Endothelial cell of umbilical vein (primary cell): ENCODE measurements around the gene PLCD1. TPM values are rescaled to one million over a fixed set of nuclear protein-coding genes. Genes with fewer than 3 reads are reported as not detected.

ENCODE experiments used
- BruUV-seq: library from RNA; stranded (reverse); fragments of 400-500 nt; replicated peaks from 2 replicates; lab custom pipeline; 2021; lab: Mats Ljungman, UMichigan
- CTCF ChIA-PET: fragments of 300-600, 350-600 bp; sonication (Branson Sonifier 250); formaldehyde crosslinking; loops from one replicate; lab custom pipeline; 2021; ENCODE audit warnings: antibody characterized with exemption, inconsistent platforms; lab: Charles Lee
- POLR2A ChIA-PET: fragments of 300-600, 350-600 bp; sonication (Branson Sonifier 250); formaldehyde crosslinking; loops from one replicate; lab custom pipeline; 2021; ENCODE audit warnings: antibody characterized with exemption, inconsistent platforms; lab: Charles Lee
- DNase-seq: peaks from one replicate; pipeline ENCODE4 v3.0.0-alpha.2; 2011; ENCODE audit warnings: low read depth, low spot score
- FAIRE-seq: peaks from 2 replicates; lab custom pipeline; 2011; peaks lifted over from hg19 to GRCh38; lab: Jason Lieb, UNC
- H2AFZ ChIP-seq: 2 replicates; pipeline ENCODE4 v1.6.0; 2012; ENCODE audit warnings: low read depth, low read length, control low read depth, inconsistent platforms
- H3K27ac ChIP-seq: 2 replicates; pipeline ENCODE4 v1.5.1; 2011; ENCODE audit warnings: low read depth, mild to moderate bottlenecking, control low read depth, low read length, moderate library complexity; ENCODE audit not compliant: insufficient read depth
- H3K27me3 ChIP-seq, 2 experiments: 2 replicates each; pipeline versions ENCODE4 v1.6.0 to v1.6.1; 2011; ENCODE audit warnings: low read length in 2 of 2, mixed read lengths in 1 of 2; ENCODE audit not compliant: control insufficient read depth in 2 of 2, insufficient read depth in 2 of 2
- H3K36me3 ChIP-seq, 2 experiments: 2 replicates in 1 of 2; 3 replicates in 1 of 2; pipeline ENCODE4 v1.5.1; 2011; ENCODE audit warnings: low read length in 2 of 2, mild to moderate bottlenecking in 1 of 2, moderate library complexity in 1 of 2; ENCODE audit not compliant: control insufficient read depth in 2 of 2, insufficient read depth in 2 of 2; ENCODE audit errors: extremely low read depth in 1 of 2
- H3K4me1 ChIP-seq: 3 replicates; pipeline ENCODE4 v1.5.1; 2011; ENCODE audit warnings: mild to moderate bottlenecking, low read length; ENCODE audit not compliant: control insufficient read depth, insufficient read depth; ENCODE audit errors: extremely low read depth
- H3K4me2 ChIP-seq: 2 replicates; pipeline ENCODE4 v1.6.1; 2011; ENCODE audit warnings: low read length, control low read depth, mixed read lengths; ENCODE audit not compliant: insufficient read depth
- H3K4me3 ChIP-seq, 3 experiments: fragments of 200-600 bp in 1 of 3; sonication (generic), shearing (Covaris generic) in 1 of 3; replicated peaks in 1 of 3; 2 replicates each; pipeline ENCODE4 v1.5.1; 2011 to 2016; ENCODE audit warnings: control low read depth in 3 of 3, low read length in 3 of 3, mild to moderate bottlenecking in 2 of 3, inconsistent platforms in 1 of 3, low read depth in 1 of 3, moderate library complexity in 1 of 3; ENCODE audit not compliant: insufficient read depth in 1 of 3
- H3K79me2 ChIP-seq: 2 replicates; pipeline ENCODE4 v1.6.0; 2012; ENCODE audit warnings: low read length, inconsistent platforms; ENCODE audit not compliant: control insufficient read depth, insufficient read depth
- H3K9ac ChIP-seq: replicated peaks from 2 replicates; pipeline ENCODE3; 2011; ENCODE audit warnings: low read length, control low read depth; ENCODE audit not compliant: insufficient read depth; ENCODE audit errors: extremely low read depth
- H3K9me1 ChIP-seq: replicated peaks from 3 replicates; pipeline ENCODE4 v1.6.0; 2011; ENCODE audit warnings: mild to moderate bottlenecking, low read length; ENCODE audit not compliant: control insufficient read depth, insufficient read depth; ENCODE audit errors: extremely low read depth
- H3K9me3 ChIP-seq: replicated peaks from 2 replicates; pipeline ENCODE4 v1.5.1; 2012; ENCODE audit warnings: low read length, inconsistent platforms; ENCODE audit not compliant: control insufficient read depth, insufficient read depth
- H4K20me1 ChIP-seq: replicated peaks from 2 replicates; pipeline ENCODE3; 2011; ENCODE audit warnings: mild to moderate bottlenecking, low read length; ENCODE audit not compliant: control insufficient read depth, insufficient read depth; ENCODE audit errors: extremely low read depth
- EZH2 ChIP-seq: IDR thresholded peaks from 2 replicates; pipeline ENCODE4 v1.6.1; 2012; ENCODE audit warnings: borderline replicate concordance, low read depth, mild to moderate bottlenecking, moderate library complexity, low read length, inconsistent platforms; ENCODE audit not compliant: severe bottlenecking
- GATA2 ChIP-seq: IDR thresholded peaks from 2 replicates; pipeline ENCODE4 v1.7.0; 2011; ENCODE audit warnings: low read depth, mild to moderate bottlenecking, moderate library complexity, mixed read lengths, low read length; ENCODE audit not compliant: insufficient read length, insufficient read depth
- JUN ChIP-seq: IDR thresholded peaks from 2 replicates; pipeline ENCODE4 v1.6.1; 2011; ENCODE audit warnings: borderline replicate concordance, low read depth; ENCODE audit not compliant: insufficient read length, insufficient read depth
- MAX ChIP-seq: IDR thresholded peaks from 2 replicates; pipeline ENCODE4 v1.6.1; 2011; ENCODE audit not compliant: insufficient read depth, insufficient read length
- POLR2AphosphoS5 ChIP-seq: IDR thresholded peaks from 2 replicates; pipeline ENCODE4 v1.6.1; 2012; ENCODE audit warnings: low read depth, mild to moderate bottlenecking, control low read depth, low read length, moderate library complexity; ENCODE audit not compliant: insufficient read depth
- dilution Hi-C: fragments of 300-500 bp; cut with MboI; formaldehyde crosslinking; loops from one replicate; pipeline ENCODE4 v1.15.0; 2019; ENCODE audit warnings: low sequenced_read_pairs; ENCODE audit not compliant: extremely low pct_ligation_motif_present
- intact Hi-C: fragments of 100-400 bp; cut with micrococcal nuclease; formaldehyde crosslinking; loops from one replicate; pipeline ENCODE4 v1.10.0; 2022
- polyA plus RNA-seq, 4 experiments: library from polyadenylated mRNA; depleted of rRNA in 3 of 4; stranded (reverse) in 3 of 4; unstranded in 1 of 4; fragments of >200 nt; gene quantifications; 2 replicates each; pipeline versions ENCODE4 v1.2.1 to v1.2.3, GENCODE V29; 2011 to 2012; ENCODE audit warnings: missing spikeins in 1 of 4
- total RNA-seq: library from RNA; stranded (reverse); gene quantifications from 2 replicates; pipeline ENCODE4 v1.2.3, GENCODE V29; 2021
- TF ChIP-seq, protein P1 (sequence below), 2 donors: IDR thresholded peaks; 1 replicate in 1 of 2; 2 replicates in 1 of 2; pipeline ENCODE4 v1.5.1; 2011; ENCODE audit warnings: low read length in 2 of 2, mild to moderate bottlenecking in 2 of 2, moderate library complexity in 2 of 2, control low read depth in 1 of 2, inconsistent platforms in 1 of 2, low read depth in 1 of 2; ENCODE audit not compliant: insufficient read depth in 1 of 2; ENCODE audit errors: extremely low read depth in 1 of 2

The PLCD1 gene
- total and polyA plus RNA-seq, 2 donors (not counting 3 experiments of a cell fraction or from before 2014, with no cell fraction given) = 12.6 to 15.3 TPM

DNA sequence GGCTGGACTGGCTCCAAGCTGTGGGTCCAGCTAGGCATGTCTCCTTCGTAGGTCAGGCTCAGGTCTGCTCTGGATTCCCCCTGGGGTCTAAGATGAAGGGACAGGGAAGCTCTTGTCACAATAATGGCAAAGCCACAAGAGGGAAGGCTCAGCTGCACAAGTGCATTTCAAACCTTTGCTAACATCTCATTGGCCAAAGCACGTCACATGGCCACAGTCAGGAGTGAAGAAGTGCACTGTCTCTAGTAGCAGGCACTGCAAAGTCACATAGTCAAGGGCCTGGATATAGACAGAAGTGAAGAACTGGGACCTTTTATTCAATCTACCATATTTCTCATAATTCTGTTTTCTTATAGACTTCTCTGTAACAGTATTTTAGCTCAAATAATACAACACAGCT lies 29.7 kb upstream of the PLCD1 start:
- Histone ChIP-seq H3K27ac (no peak overlapping the region), H3K4me2 (no peak overlapping the region), H3K9me1 (no peaks in the 10 kb centered on the region), H3K9ac (no peak overlapping the region), H3K9me3 (no peaks in the 10 kb centered on the region), H3K36me3 (no peaks in the 10 kb centered on the region), H3K4me3 (no peak overlapping the region), H3K4me1 (no peaks in the 10 kb centered on the region), H2AFZ (no peak overlapping the region), H3K27me3 (no peaks in the 10 kb centered on the region), H3K79me2 (no peaks in the 10 kb centered on the region), H4K20me1 (no peaks in the 10 kb centered on the region)
- intact Hi-C loops = no loop called here
- no peak for FAIRE-seq
- BruUV-seq = no TSS peak
- CTCF ChIA-PET = no interaction called here
- no peak for DNase-seq
- TF ChIP-seq POLR2AphosphoS5 (no peak), EZH2 (no peak), GATA2 (no peak), MAX (no peak), JUN (no peak)
- TF ChIP-seq, protein P1, sequence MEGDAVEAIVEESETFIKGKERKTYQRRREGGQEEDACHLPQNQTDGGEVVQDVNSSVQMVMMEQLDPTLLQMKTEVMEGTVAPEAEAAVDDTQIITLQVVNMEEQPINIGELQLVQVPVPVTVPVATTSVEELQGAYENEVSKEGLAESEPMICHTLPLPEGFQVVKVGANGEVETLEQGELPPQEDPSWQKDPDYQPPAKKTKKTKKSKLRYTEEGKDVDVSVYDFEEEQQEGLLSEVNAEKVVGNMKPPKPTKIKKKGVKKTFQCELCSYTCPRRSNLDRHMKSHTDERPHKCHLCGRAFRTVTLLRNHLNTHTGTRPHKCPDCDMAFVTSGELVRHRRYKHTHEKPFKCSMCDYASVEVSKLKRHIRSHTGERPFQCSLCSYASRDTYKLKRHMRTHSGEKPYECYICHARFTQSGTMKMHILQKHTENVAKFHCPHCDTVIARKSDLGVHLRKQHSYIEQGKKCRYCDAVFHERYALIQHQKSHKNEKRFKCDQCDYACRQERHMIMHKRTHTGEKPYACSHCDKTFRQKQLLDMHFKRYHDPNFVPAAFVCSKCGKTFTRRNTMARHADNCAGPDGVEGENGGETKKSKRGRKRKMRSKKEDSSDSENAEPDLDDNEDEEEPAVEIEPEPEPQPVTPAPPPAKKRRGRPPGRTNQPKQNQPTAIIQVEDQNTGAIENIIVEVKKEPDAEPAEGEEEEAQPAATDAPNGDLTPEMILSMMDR (IDR thresholded peaks at IDR 0.05; ENCODE audit: extremely low read depth in 1 of 2, insufficient read depth in 1 of 2, low read depth in 1 of 2, low read length in 2 of 2) = no peak
- dilution Hi-C loops = no loop called here
- POLR2A ChIA-PET = no interaction called here
